IMR-90 (cell line): ENCODE measurements around the gene EFHD2. TPM values are rescaled to one million over a fixed set of nuclear protein-coding genes. Genes with fewer than 3 reads are reported as not detected.
A peak's percentile ranks its signal among the peaks of the same experiment; 100 is the strongest.

Source experiments
- ATAC-seq: fragments of 200-7000 bp; cut with Tn5 transposase; 2 replicates; pipeline ENCODE4 v1.9.1; 2020; ENCODE audit warnings: low read depth, mild to moderate bottlenecking, moderate library complexity
- BruUV-seq: library from RNA; stranded (reverse); fragments of 400-500 nt; replicated peaks from 2 replicates; lab custom pipeline; 2021; lab: Mats Ljungman, UMichigan
- CTCF ChIA-PET: fragments of 300-600 bp; formaldehyde crosslinking; extraction: SDS; loops from one replicate; lab custom pipeline; 2021; ENCODE audit warnings: antibody characterized with exemption; lab: Yijun Ruan, JAX
- POLR2A ChIA-PET: fragments of 300-600 bp; sonication (Branson Sonifier 250); formaldehyde crosslinking; loops from one replicate; lab custom pipeline; 2022; ENCODE audit warnings: antibody characterized with exemption; ENCODE audit not compliant: unreplicated experiment; lab: Charles Lee
- DNase-seq: peaks from one replicate; pipeline ENCODE4 v3.0.0; 2013
- H2AFZ ChIP-seq: replicated peaks from 2 replicates; pipeline ENCODE3; 2013; ENCODE audit warnings: low read length, mild to moderate bottlenecking; ENCODE audit not compliant: poor library complexity
- H2AK5ac ChIP-seq: 2 replicates; pipeline ENCODE4 v1.6.1; 2013; ENCODE audit warnings: low read depth, low read length, inconsistent platforms
- H2AK9ac ChIP-seq: replicated peaks from 2 replicates; pipeline ENCODE3; 2013; ENCODE audit warnings: mild to moderate bottlenecking, low read depth, low read length, moderate library complexity; ENCODE audit not compliant: poor library complexity
- H2BK120ac ChIP-seq: 2 replicates; pipeline ENCODE4 v1.6.1; 2013; ENCODE audit warnings: low read depth, low read length, inconsistent platforms
- H2BK15ac ChIP-seq: 3 replicates; pipeline ENCODE4 v1.6.1; 2013; ENCODE audit warnings: low read depth, low read length, inconsistent platforms
- H2BK20ac ChIP-seq: 2 replicates; pipeline ENCODE4 v1.6.1; 2013; ENCODE audit warnings: low read depth, mild to moderate bottlenecking, inconsistent platforms, low read length, moderate library complexity
- H2BK5ac ChIP-seq: 2 replicates; pipeline ENCODE4 v1.6.1; 2013; ENCODE audit warnings: mild to moderate bottlenecking, low read depth, low read length, inconsistent platforms; ENCODE audit not compliant: poor library complexity, severe bottlenecking
- H3K14ac ChIP-seq: replicated peaks from 2 replicates; pipeline ENCODE4 v1.6.1; 2013; ENCODE audit warnings: low read depth, low read length, inconsistent platforms
- H3K18ac ChIP-seq: 2 replicates; pipeline ENCODE4 v1.6.1; 2013; ENCODE audit warnings: low read depth, low read length, control low read depth
- H3K23ac ChIP-seq: 2 replicates; pipeline ENCODE4 v1.6.1; 2013; ENCODE audit warnings: low read depth, low read length, inconsistent platforms
- H3K27ac ChIP-seq: 2 replicates; pipeline ENCODE4 v1.5.1; 2013; ENCODE audit warnings: mild to moderate bottlenecking, control low read depth, low read length; ENCODE audit not compliant: insufficient read depth
- H3K27me3 ChIP-seq: 2 replicates; pipeline ENCODE4 v1.6.1; 2013; ENCODE audit warnings: low read length; ENCODE audit not compliant: control insufficient read depth, insufficient read depth
- H3K36me3 ChIP-seq: 2 replicates; pipeline ENCODE4 v1.6.1; 2013; ENCODE audit warnings: low read length, mixed read lengths; ENCODE audit not compliant: control insufficient read depth, insufficient read depth
- H3K4ac ChIP-seq: 2 replicates; pipeline ENCODE4 v1.6.1; 2013; ENCODE audit warnings: low read depth, low read length, inconsistent platforms
- H3K4me1 ChIP-seq: 2 replicates; pipeline ENCODE4 v1.6.1; 2013; ENCODE audit warnings: low read length, mixed read lengths; ENCODE audit not compliant: control insufficient read depth, insufficient read depth
- H3K4me2 ChIP-seq: 2 replicates; pipeline ENCODE4 v1.6.1; 2013; ENCODE audit warnings: low read depth, mild to moderate bottlenecking, control low read depth, low read length, moderate library complexity
- H3K4me3 ChIP-seq: 2 replicates; pipeline ENCODE4 v1.5.1; 2013; ENCODE audit warnings: low read depth, mild to moderate bottlenecking, control low read depth, low read length, moderate library complexity; ENCODE audit not compliant: insufficient read depth
- H3K56ac ChIP-seq: 2 replicates; pipeline ENCODE4 v1.6.1; 2013; ENCODE audit warnings: low read length, inconsistent platforms; ENCODE audit not compliant: insufficient read depth; ENCODE audit errors: extremely low read depth
- H3K79me1 ChIP-seq, 2 experiments: 2 replicates each; pipeline ENCODE4 v1.6.1; 2013; ENCODE audit warnings: low read length in 2 of 2, inconsistent platforms in 1 of 2, low read depth in 1 of 2
- H3K9ac ChIP-seq: 2 replicates; pipeline ENCODE4 v1.6.1; 2013; ENCODE audit warnings: low read depth, low read length, control low read depth
- H3K9me1 ChIP-seq: 2 replicates; pipeline ENCODE4 v1.6.1; 2013; ENCODE audit warnings: low read length, inconsistent platforms; ENCODE audit not compliant: insufficient read depth
- H3K9me3 ChIP-seq: 2 replicates; pipeline ENCODE4 v1.6.1; 2013; ENCODE audit warnings: low read length; ENCODE audit not compliant: control insufficient read depth, insufficient read depth
- H4K20me1 ChIP-seq: 2 replicates; pipeline ENCODE4 v1.6.1; 2013; ENCODE audit warnings: low read length, inconsistent platforms; ENCODE audit not compliant: insufficient read depth
- H4K5ac ChIP-seq: 2 replicates; pipeline ENCODE4 v1.6.1; 2013; ENCODE audit warnings: mild to moderate bottlenecking, low read depth, low read length, control low read depth
- H4K8ac ChIP-seq, 2 experiments: 2 replicates each; pipeline ENCODE4 v1.6.1; 2013; ENCODE audit warnings: low read depth in 2 of 2, low read length in 2 of 2, control low read depth in 1 of 2, inconsistent platforms in 1 of 2
- H4K91ac ChIP-seq: 2 replicates; pipeline ENCODE4 v1.6.1; 2013; ENCODE audit warnings: low read depth, low read length, inconsistent platforms; ENCODE audit not compliant: insufficient read depth
- CEBPB ChIP-seq: IDR thresholded peaks from 2 replicates; pipeline ENCODE4 v1.6.1; 2012; ENCODE audit warnings: low read depth, low read length, improper control_type of control experiment
- FOS ChIP-seq: fragments of 150-350 bp; IDR thresholded peaks from 2 replicates; pipeline ENCODE4 v1.6.1; 2016; ENCODE audit warnings: low read depth, low read length
- MAZ ChIP-seq: IDR thresholded peaks from 2 replicates; pipeline ENCODE4 v1.6.1; 2012; ENCODE audit warnings: low read depth, mild to moderate bottlenecking, low read length, improper control_type of control experiment, moderate library complexity, borderline replicate concordance
- NFE2L2 ChIP-seq: fragments of 150-350 bp; IDR thresholded peaks from 2 replicates; pipeline ENCODE4 v1.6.1; 2016; ENCODE audit warnings: low read depth, mild to moderate bottlenecking, low read length
- WGBS, 2 experiments: methylation state at CpG; one replicate each; pipeline versions ENCODE4 v1.1.5 to v1.1.7; 2013; ENCODE audit warnings: missing lambda C conversion rate in 2 of 2; ENCODE audit not compliant: insufficient read length in 1 of 2; ENCODE audit errors: extremely low coverage in 2 of 2; 5-methylcytosine and 5-hydroxymethylcytosine counted together
- dilution Hi-C: fragments of 300-500 bp; cut with HindIII; formaldehyde crosslinking; loops from one replicate; pipeline ENCODE4 v1.14.3; 2018; ENCODE audit warnings: low sequenced_read_pairs; ENCODE audit not compliant: unreplicated experiment
- in situ Hi-C: fragments of 300-500 bp; cut with MboI; formaldehyde crosslinking; loops from 3 replicates; pipeline ENCODE4 v1.14.3; 2019; ENCODE audit warnings: low sequenced_read_pairs, inconsistent platforms, mixed read lengths
- intact Hi-C: fragments of 100-400 bp; cut with micrococcal nuclease; formaldehyde crosslinking; loops from 2 replicates; pipeline ENCODE4 v1.10.0; 2022
- polyA plus RNA-seq, 3 experiments: library from polyadenylated mRNA; depleted of rRNA; stranded (reverse); fragments of >200 nt; gene quantifications; 2 replicates each; pipeline ENCODE4 v1.2.3, GENCODE V29; 2012; ENCODE audit warnings: low replicate concordance in 1 of 3
- total RNA-seq: library from RNA; depleted of rRNA; stranded (reverse); fragments of >200 nt; gene quantifications from 2 replicates; pipeline ENCODE4 v1.2.3, GENCODE V29; 2012

Gene EFHD2
- total and polyA plus RNA-seq, 2 of the 4 experiments (the other 2 are of a cell fraction), result 22.6 to 58.9 TPM

DNA sequence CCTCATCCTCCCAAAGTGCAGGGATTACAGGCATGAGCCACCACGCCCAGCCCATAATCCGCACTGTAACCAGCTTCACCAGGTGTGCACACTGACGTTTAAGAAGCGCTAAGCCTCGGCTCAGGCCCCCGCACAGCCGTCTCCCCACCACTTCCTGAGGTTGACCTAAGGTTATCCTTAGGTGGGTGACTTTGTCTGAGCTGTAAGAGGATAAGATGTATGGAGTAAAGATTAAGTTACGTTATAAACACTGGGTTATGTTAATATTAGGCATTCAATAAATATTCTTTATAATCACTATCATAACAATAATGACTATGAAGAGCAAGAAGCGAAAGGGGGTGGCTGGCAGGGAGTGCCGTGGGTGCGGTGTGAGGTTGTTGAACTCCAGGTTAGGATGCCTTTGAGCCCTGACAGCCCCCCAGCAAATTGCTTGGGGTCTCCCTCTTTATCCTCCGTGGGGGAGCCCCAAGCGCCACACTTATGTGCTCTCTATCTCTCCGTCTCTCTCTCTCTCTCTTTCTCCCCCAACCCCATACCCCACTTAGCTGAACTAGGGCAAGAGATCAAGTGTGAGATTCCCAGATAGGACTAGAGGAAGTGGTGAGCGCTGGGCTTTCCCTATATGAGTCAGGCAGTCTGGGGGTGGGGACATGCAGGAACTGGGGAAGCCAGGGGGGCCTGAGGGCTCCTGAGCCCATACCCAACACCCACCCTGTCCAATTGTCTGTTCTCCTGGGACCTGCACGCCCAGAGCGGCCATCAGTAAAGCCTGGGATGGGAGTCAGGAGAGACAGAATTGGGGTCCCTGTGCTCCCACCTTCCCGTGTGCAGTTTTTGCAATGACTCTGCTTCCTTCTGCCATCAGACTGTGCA lies 7.6 kb downstream of the EFHD2 start:
- peak overlapping the region; percentile 53 for H2AFZ ChIP-seq
- DNase-seq, result peak; percentile 83
- no peak overlapping the region for H3K18ac ChIP-seq
- H2BK120ac ChIP-seq, result peak overlapping the region; percentile 75
- intact Hi-C loops, result no loop called here
- H3K36me3 ChIP-seq, result peaks cover 8% of the 10 kb centered on the region; the same call in 1 of the 2 replicates
- H3K79me1 ChIP-seq, result peaks cover 26 to 90% of the 10 kb centered on the region in 2 experiments; a peak in 3 of 4 replicates
- H4K5ac ChIP-seq, result no peak overlapping the region
- ATAC-seq, result peak; percentile 70
- WGBS, 2 experiments, result no CpG with 5 or more reads among the region's 18 CpGs
- H2BK20ac ChIP-seq, result peak overlapping the region; percentile 42; the same call in 1 of the 2 replicates
- dilution Hi-C loops, result no loop called here
- peak overlapping the region; percentile 70; the same call in 1 of the 2 replicates for H3K14ac ChIP-seq
- ChIA-PET POLR2A (no interaction called here), CTCF (interaction anchor here (1.2 to 1.4 kb wide), 2 partner anchors 9 to 94 kb away, joined by 6 to 7 read pairs; no protein-coding TSS in a partner anchor)
- H3K27ac ChIP-seq, result peak overlapping the region; percentile 57
- peak overlapping the region; percentile 39; the same call in 1 of the 2 replicates for H3K4me2 ChIP-seq
- H3K9ac ChIP-seq, result 0 out of 2 replicates have a peak overlapping the region, but pooled peaks have one; percentile 4
- peak overlapping the region; percentile 58 for H2BK5ac ChIP-seq
- H2BK15ac ChIP-seq, result peak overlapping the region; percentile 78; the same call in 2 of the 3 replicates
- H3K4me1 ChIP-seq, result peaks cover 22% of the 10 kb centered on the region
- in situ Hi-C loops, result no loop called here
- peaks cover 35% of the 10 kb centered on the region for H4K20me1 ChIP-seq
- peak overlapping the region; percentile 67 for H3K4ac ChIP-seq
- peak overlapping the region; percentile 67 for H2AK9ac ChIP-seq
- H3K9me1 ChIP-seq, result peaks cover 20% of the 10 kb centered on the region
- no peaks in the 10 kb centered on the region for H3K27me3 ChIP-seq
- TF ChIP-seq CEBPB, result no peak
- peak; percentile 70; the same call in 1 of the 2 replicates for TF ChIP-seq MAZ
- peak; percentile 83 for TF ChIP-seq FOS
- TF ChIP-seq NFE2L2, result 0 out of 2 replicates have a peak, but pooled peaks have one; percentile 8
- no peak overlapping the region for H3K4me3 ChIP-seq
- peak overlapping the region; percentile 52 to 80; a peak in 3 of 4 replicates for H4K8ac ChIP-seq
- peak overlapping the region; percentile 51; the same call in 1 of the 2 replicates for H3K23ac ChIP-seq
- H4K91ac ChIP-seq, result no peak overlapping the region
- peak overlapping the region; percentile 92 for H2AK5ac ChIP-seq
- H3K56ac ChIP-seq, result no peak overlapping the region
- BruUV-seq, result no TSS peak
- H3K9me3 ChIP-seq, result no peaks in the 10 kb centered on the region
